ENCODE results near the gene NOL11.

- no peak for TF ChIP-seq CTCF (IDR thresholded peaks at IDR 0.05)
- no peak for TF ChIP-seq POLR2A (IDR thresholded peaks at IDR 0.05)
Measured at GRCh38 chr17:67686241-67686640, 31.5 kb upstream of the NOL11 start.
